HG03097 (cell line): ENCODE data around the gene OTOG.

Source experiments
- ATAC-seq: cut with Tn5 transposase; IDR thresholded peaks from one replicate; pipeline ENCODE4 v1.9.1; 2021; ENCODE audit not compliant: unreplicated experiment, low FRiP score

Gene OTOG

GRCh38 chr11:17600316-17601255, 53.5 kb downstream of the OTOG start:
- no peak for ATAC-seq

- no peak for ATAC-seq
Observed at GRCh38 chr11:17601256-17601671, 54.2 kb downstream of the OTOG start.

GRCh38 chr11:17601676-17602075, 54.6 kb downstream of the OTOG start:
- ATAC-seq = no peak

GRCh38 chr11:17602105-17603001, 55.3 kb downstream of the OTOG start:
- ATAC-seq = no peak

- no peak for ATAC-seq
Observed at GRCh38 chr11:17603056-17603825, 56.2 kb downstream of the OTOG start.

GRCh38 chr11:17604201-17604914, 57.3 kb downstream of the OTOG start:
- no peak for ATAC-seq

GRCh38 chr11:17604915-17605233, 57.8 kb downstream of the OTOG start:
- no peak for ATAC-seq

- ATAC-seq = no peak
Observed at GRCh38 chr11:17605651-17606122, 58.6 kb downstream of the OTOG start.

GRCh38 chr11:17606233-17607082, 59.4 kb downstream of the OTOG start:
- ATAC-seq = no peak

- no peak for ATAC-seq
Observed at GRCh38 chr11:17607083-17607429, 60.0 kb downstream of the OTOG start.

- ATAC-seq = no peak
Observed at GRCh38 chr11:17607591-17608570, 60.8 kb downstream of the OTOG start.

- ATAC-seq = no peak
Observed at GRCh38 chr11:17608821-17609220, 61.8 kb downstream of the OTOG start.

- no peak for ATAC-seq
Observed at GRCh38 chr11:17609291-17610084, 62.4 kb downstream of the OTOG start.

GRCh38 chr11:17610085-17610894, 63.2 kb downstream of the OTOG start:
- ATAC-seq = no peak

- no peak for ATAC-seq
Observed at GRCh38 chr11:17611049-17611448, 64.0 kb downstream of the OTOG start.

GRCh38 chr11:17611503-17612220, 64.6 kb downstream of the OTOG start:
- ATAC-seq = no peak
